Measurements from ENCODE around the gene THADA. TPM values are rescaled to one million over a fixed set of nuclear protein-coding genes. Genes with fewer than 3 reads are reported as not detected.

THADA gene
- total and polyA plus RNA-seq, 8 donors: 32.9 to 42.7 (median 37.2) TPM

- Histone ChIP-seq H3K27me3 (no peaks in the 10 kb centered on the region), H3K36me3 (no peaks in the 10 kb centered on the region), H3K4me3 (no peak overlapping the region), H3K9me3 (no peaks in the 10 kb centered on the region), H3K27ac (peak overlapping the region; percentile 58 to 65), H3K4me1 (peaks cover 3 to 38% of the 10 kb centered on the region in 2 donors)
- DNase-seq (peak in 2 of 4 donors; percentile 42 to 74), ATAC-seq (peak; percentile 85)
- intact Hi-C loops (cut with DNase I): no loop called here
- no peak for TF ChIP-seq CTCF (IDR thresholded peaks at IDR 0.05)
These were observed 401.5 kb downstream of the THADA start for GRCh38 chr2:43194121-43194869.

- ATAC-seq (peak; percentile 45), DNase-seq (no peak)
- intact Hi-C loops (cut with DNase I): no loop called here
- Histone ChIP-seq H3K4me3 (no peak overlapping the region), H3K27me3 (no peaks in the 10 kb centered on the region), H3K4me1 (peaks cover 3 to 38% of the 10 kb centered on the region in 2 donors), H3K9me3 (no peaks in the 10 kb centered on the region), H3K36me3 (no peaks in the 10 kb centered on the region), H3K27ac (peak overlapping the region; percentile 58 to 65)
- no peak for TF ChIP-seq CTCF (IDR thresholded peaks at IDR 0.05)
These were observed 402.2 kb downstream of the THADA start for GRCh38 chr2:43193652-43194120.

GRCh38 chr2:43192744-43193651, 402.8 kb downstream of the THADA start:
- Histone ChIP-seq H3K4me1 (peaks cover 3 to 38% of the 10 kb centered on the region in 2 donors), H3K9me3 (no peaks in the 10 kb centered on the region), H3K27me3 (no peaks in the 10 kb centered on the region), H3K36me3 (no peaks in the 10 kb centered on the region), H3K4me3 (no peak overlapping the region), H3K27ac (peak overlapping the region; percentile 58 to 65)
- ATAC-seq (peak; percentile 7), DNase-seq (no peak)
- intact Hi-C loops (cut with DNase I): no loop called here
- TF ChIP-seq CTCF (IDR thresholded peaks at IDR 0.05): no peak

- ATAC-seq (no peak), DNase-seq (no peak)
- Histone ChIP-seq H3K4me3 (no peak overlapping the region), H3K36me3 (no peaks in the 10 kb centered on the region), H3K27me3 (no peaks in the 10 kb centered on the region), H3K4me1 (peaks cover 3 to 32% of the 10 kb centered on the region in 2 donors), H3K27ac (no peak overlapping the region), H3K9me3 (no peaks in the 10 kb centered on the region)
- intact Hi-C loops (cut with DNase I): no loop called here
- no peak for TF ChIP-seq CTCF (IDR thresholded peaks at IDR 0.05)
These were observed 403.8 kb downstream of the THADA start for GRCh38 chr2:43191947-43192516.
